Subcutaneous abdominal adipose tissue (tissue), 5 donors: ENCODE data around the gene MYL6.

Experiments
- H3K27ac ChIP-seq: one replicate; pipeline ENCODE4 v1.7.0; 2013; ENCODE audit warnings: low read depth, mild to moderate bottlenecking, inconsistent platforms, low read length, moderate library complexity
- H3K27me3 ChIP-seq, 5 donors: one replicate each; pipeline ENCODE4 v1.7.0; 2013; ENCODE audit warnings: low read length in 5 of 5, inconsistent platforms in 1 of 5; ENCODE audit not compliant: control insufficient read depth in 5 of 5, insufficient read depth in 4 of 5
- H3K36me3 ChIP-seq, 5 donors: one replicate each; pipeline ENCODE4 v1.7.0; 2013; ENCODE audit warnings: low read length in 5 of 5; ENCODE audit not compliant: control insufficient read depth in 5 of 5, insufficient read depth in 5 of 5
- H3K4me1 ChIP-seq, 5 donors: one replicate each; pipeline ENCODE4 v1.7.0; 2013; ENCODE audit warnings: low read length in 5 of 5, mild to moderate bottlenecking in 3 of 5, moderate library complexity in 1 of 5; ENCODE audit not compliant: control insufficient read depth in 5 of 5, insufficient read depth in 5 of 5
- H3K4me3 ChIP-seq, 5 donors: one replicate each; pipeline ENCODE4 v1.7.0; 2013; ENCODE audit warnings: low read length in 5 of 5, low read depth in 1 of 5
- H3K9ac ChIP-seq, 5 donors: one replicate each; pipeline ENCODE4 v1.7.0; 2013; ENCODE audit warnings: low read length in 5 of 5, mild to moderate bottlenecking in 4 of 5, moderate library complexity in 3 of 5
- H3K9me3 ChIP-seq, 5 donors: one replicate each; pipeline ENCODE4 v1.7.0; 2013; ENCODE audit warnings: low read length in 5 of 5; ENCODE audit not compliant: control insufficient read depth in 5 of 5
- donor health status: healthy.
- donor health status: healthy.
- donor health status: healthy.
- donor health status: healthy.
- donor health status: healthy.

MYL6 gene

DNA sequence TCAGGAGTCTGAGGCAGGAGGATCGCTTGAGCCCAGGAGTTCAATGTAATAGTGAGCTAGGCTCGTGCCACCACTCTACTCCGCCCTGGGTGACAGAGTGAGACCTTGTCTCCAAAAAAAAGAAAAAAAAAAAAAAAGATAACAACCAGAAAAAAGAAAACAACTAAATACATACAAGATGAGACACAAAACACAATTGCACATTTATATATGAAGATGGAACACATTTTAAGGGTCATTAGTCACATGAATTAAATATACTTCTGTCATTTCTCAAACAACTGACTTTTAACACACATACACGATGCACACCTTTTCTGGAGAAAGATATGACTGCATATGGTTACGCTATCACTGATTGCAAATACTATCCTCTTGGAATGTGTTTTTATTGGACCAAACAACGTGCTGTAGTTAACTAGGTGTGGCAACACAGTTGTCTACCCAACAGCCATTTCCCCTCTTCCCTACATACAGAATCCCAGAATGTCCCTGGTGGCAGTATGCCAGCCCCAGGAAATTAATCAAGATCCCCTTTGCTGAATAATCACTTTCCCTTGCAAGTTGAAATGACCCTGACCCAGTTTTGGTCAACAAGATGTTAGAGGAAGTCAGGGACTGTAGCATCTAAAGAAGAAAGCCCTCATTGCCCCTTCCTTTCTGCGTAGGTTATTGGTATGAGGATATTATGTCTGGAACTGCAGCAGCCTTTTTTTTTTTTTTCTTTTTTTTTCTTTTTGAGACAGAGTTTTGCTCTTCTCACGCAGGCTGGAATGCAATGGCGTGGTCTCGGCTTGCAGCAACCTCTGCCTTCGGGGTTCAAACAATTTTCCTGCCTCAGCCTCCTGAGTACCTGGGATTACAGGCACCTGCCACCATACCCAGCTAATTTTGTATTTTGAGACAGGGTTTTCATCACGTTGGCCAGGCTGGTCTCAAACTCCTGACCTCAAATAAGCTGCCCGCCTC is 11.4 kb upstream of the MYL6 start:
- Histone ChIP-seq H3K27me3 (no peaks in the 10 kb centered on the region), H3K4me3 (no peak overlapping the region), H3K27ac (peak overlapping the region; percentile 90), H3K9me3 (no peaks in the 10 kb centered on the region), H3K4me1 (peaks cover 12 to 68% (median 61%) of the 10 kb centered on the region in 5 donors), H3K36me3 (peaks cover 2 to 36% (median 32%) of the 10 kb centered on the region in 5 donors), H3K9ac (peak overlapping the region in 2 of 5 donors; percentile 15 to 66)

GRCh38 chr12:56150563-56150962 is 7.6 kb upstream of the MYL6 start:
- H3K4me1 ChIP-seq, result peaks cover 6 to 46% (median 41%) of the 10 kb centered on the region in 5 donors
- H3K4me3 ChIP-seq, result no peak overlapping the region
- H3K27me3 ChIP-seq, result no peaks in the 10 kb centered on the region
- H3K27ac ChIP-seq, result peak overlapping the region; percentile 92
- H3K9ac ChIP-seq, result no peak overlapping the region
- H3K9me3 ChIP-seq, result no peaks in the 10 kb centered on the region
- no peaks in the 10 kb centered on the region for H3K36me3 ChIP-seq

DNA sequence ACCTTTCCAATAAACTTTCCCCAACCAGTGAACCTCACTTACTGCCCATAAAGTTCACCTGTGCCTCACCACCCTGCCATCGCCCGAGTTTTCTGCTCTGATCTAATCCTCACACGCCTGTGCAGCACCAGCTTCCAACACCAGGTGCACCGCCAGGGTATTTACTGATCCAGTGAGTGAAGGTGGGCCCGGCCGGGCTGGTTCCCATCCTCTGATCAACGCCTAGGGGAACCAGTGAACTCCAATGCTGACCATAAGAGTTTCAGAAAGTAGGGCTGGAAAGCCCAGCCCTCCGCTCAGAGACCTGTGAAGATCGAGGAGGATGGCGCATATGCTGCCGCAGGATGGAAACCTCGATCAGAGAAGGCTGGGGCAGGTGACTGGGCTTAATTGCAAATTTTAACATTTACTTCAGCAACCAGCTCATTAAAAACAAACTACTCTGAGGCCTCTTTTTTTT is 6.5 kb upstream of the MYL6 start:
- Histone ChIP-seq H3K4me3 (peak overlapping the region; percentile 53 to 82 (median 74)), H3K9ac (peak overlapping the region; percentile 73 to 79 (median 78)), H3K4me1 (peaks cover 6 to 39% (median 33%) of the 10 kb centered on the region in 5 donors), H3K27me3 (no peaks in the 10 kb centered on the region), H3K27ac (peak overlapping the region; percentile 92), H3K9me3 (no peaks in the 10 kb centered on the region), H3K36me3 (no peaks in the 10 kb centered on the region)

GRCh38 chr12:56152132-56152755 is 5.9 kb upstream of the MYL6 start, which contains the start of gene MYL6B:
MYL6B (plus strand) TSS chr12:56152587; CDS start chr12:56153919, 1,332 bp downstream.
- Histone ChIP-seq H3K27ac (peak within 1 kb of the TSS; percentile 92), H3K9ac (peak within 1 kb of the TSS; percentile 73 to 79 (median 78)), H3K9me3 (no peaks in the 10 kb centered on the region), H3K4me1 (peaks cover 3 to 38% (median 33%) of the 10 kb centered on the region in 5 donors), H3K36me3 (no peaks in the 10 kb centered on the region), H3K27me3 (no peaks in the 10 kb centered on the region), H3K4me3 (peak within 1 kb of the TSS; percentile 53 to 83 (median 74))

- Histone ChIP-seq H3K36me3 (no peaks in the 10 kb centered on the region), H3K4me3 (peak overlapping the region; percentile 53 to 83 (median 74)), H3K27ac (peak overlapping the region; percentile 92), H3K27me3 (no peaks in the 10 kb centered on the region), H3K9ac (peak overlapping the region; percentile 33 to 78 (median 71)), H3K4me1 (peaks cover 3 to 38% (median 33%) of the 10 kb centered on the region in 5 donors), H3K9me3 (no peaks in the 10 kb centered on the region)
Observed at GRCh38 chr12:56152756-56153677, 5.1 kb upstream of the MYL6 start.

GRCh38 chr12:56153678-56154065 is 4.5 kb upstream of the MYL6 start:
- Histone ChIP-seq H3K9ac (peak overlapping the region in 1 of 5 donors; percentile 33), H3K36me3 (no peaks in the 10 kb centered on the region), H3K27me3 (no peaks in the 10 kb centered on the region), H3K9me3 (no peaks in the 10 kb centered on the region), H3K27ac (no peak overlapping the region), H3K4me1 (peaks cover 3 to 38% (median 34%) of the 10 kb centered on the region in 5 donors), H3K4me3 (no peak overlapping the region)

DNA sequence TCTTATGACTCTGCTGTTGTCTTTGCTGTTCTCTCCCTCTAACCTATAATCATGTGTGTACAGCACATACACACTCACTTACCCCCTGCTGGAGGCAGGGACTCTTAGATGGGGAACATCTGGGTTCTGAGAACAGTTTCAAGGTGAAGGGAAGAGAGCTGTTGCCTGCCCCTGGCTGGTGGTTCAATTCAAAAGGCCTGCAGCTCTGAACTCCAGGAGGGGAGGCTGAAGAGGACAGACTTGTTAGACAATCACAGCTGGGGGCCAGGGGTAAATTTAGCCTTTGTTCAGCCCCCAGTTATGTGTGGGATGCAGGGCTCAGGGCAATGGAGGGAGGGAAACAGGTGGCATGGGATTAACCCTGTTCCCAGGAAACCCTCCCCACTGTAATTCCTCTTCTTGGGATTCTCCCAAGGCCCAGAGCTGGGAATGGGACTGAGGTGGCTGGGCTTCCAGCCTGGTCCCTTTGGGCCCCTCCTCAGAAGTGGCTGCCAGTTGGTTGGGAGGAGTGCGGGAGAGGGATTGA is 3.9 kb upstream of the MYL6 start:
- no peak overlapping the region for H3K4me3 ChIP-seq
- no peak overlapping the region for H3K9ac ChIP-seq
- H3K27ac ChIP-seq, result no peak overlapping the region

GRCh38 chr12:56154818-56155217 is 3.3 kb upstream of the MYL6 start:
- Histone ChIP-seq H3K27ac (no peak overlapping the region), H3K4me1 (peaks cover 6 to 49% (median 44%) of the 10 kb centered on the region in 5 donors)

More for the DNA sequence above, 3.9 kb upstream of the MYL6 start:
- Histone ChIP-seq H3K36me3 (no peaks in the 10 kb centered on the region), H3K27me3 (no peaks in the 10 kb centered on the region), H3K4me1 (peaks cover 3 to 44% (median 38%) of the 10 kb centered on the region in 5 donors), H3K9me3 (no peaks in the 10 kb centered on the region)

GRCh38 chr12:56155256-56155845 is 2.8 kb upstream of the MYL6 start:
- Histone ChIP-seq H3K4me3 (no peak overlapping the region), H3K9me3 (no peaks in the 10 kb centered on the region), H3K27ac (no peak overlapping the region), H3K9ac (no peak overlapping the region), H3K36me3 (peaks cover 0 to 10% (median 9%) of the 10 kb centered on the region in 5 donors), H3K4me1 (peaks cover 11 to 54% (median 48%) of the 10 kb centered on the region in 5 donors), H3K27me3 (no peaks in the 10 kb centered on the region)

More at GRCh38 chr12:56154818-56155217, 3.3 kb upstream of the MYL6 start:
- H3K9ac ChIP-seq, result no peak overlapping the region
- H3K36me3 ChIP-seq, result peaks cover 0 to 4% (median 4%) of the 10 kb centered on the region in 5 donors
- no peaks in the 10 kb centered on the region for H3K27me3 ChIP-seq
- no peaks in the 10 kb centered on the region for H3K9me3 ChIP-seq
- H3K4me3 ChIP-seq, result no peak overlapping the region
